Hepatocyte (in vitro differentiated cells): ENCODE measurements around the gene PLEKHG7.

Experiments used
- EZH2 ChIP-seq: fragments of 200-600 bp; sonication (generic); IDR thresholded peaks from 2 replicates; pipeline ENCODE4 v1.6.1; 2016; ENCODE audit warnings: antibody characterized with exemption, mild to moderate bottlenecking, borderline replicate concordance
- EZH2phosphoT487 ChIP-seq: fragments of 200-600 bp; sonication (generic); IDR thresholded peaks from one replicate; pipeline ENCODE4 v1.6.1; 2018; ENCODE audit warnings: antibody characterized with exemption, mild to moderate bottlenecking, low read depth, moderate library complexity; ENCODE audit not compliant: unreplicated experiment, severe bottlenecking
- TF ChIP-seq, protein P1 (sequence below): fragments of 200-600 bp; sonication (generic); IDR thresholded peaks from 2 replicates; pipeline ENCODE4 v1.5.1; 2016; ENCODE audit warnings: antibody characterized with exemption, mild to moderate bottlenecking; ENCODE audit not compliant: poor library complexity

DNA sequence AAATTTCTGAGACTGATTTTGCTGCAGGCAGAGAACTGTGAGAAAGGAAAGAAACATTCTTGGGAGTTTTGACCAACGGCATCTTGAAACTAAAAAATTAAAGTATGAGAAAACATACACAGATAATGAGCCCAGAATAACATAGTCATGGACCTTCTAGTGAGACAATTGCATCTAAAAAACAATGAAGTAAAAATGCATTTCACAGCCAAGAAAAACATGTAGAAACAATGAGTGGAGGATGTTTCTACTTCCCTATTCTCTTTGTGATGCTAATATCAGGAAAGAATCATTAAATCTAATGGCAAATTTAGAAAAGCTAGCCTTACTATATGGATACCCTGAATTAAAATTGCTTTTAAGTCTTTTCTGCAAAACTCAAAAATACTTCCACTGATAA, 12.2 kb upstream of the PLEKHG7 start:
- TF ChIP-seq, protein P1, sequence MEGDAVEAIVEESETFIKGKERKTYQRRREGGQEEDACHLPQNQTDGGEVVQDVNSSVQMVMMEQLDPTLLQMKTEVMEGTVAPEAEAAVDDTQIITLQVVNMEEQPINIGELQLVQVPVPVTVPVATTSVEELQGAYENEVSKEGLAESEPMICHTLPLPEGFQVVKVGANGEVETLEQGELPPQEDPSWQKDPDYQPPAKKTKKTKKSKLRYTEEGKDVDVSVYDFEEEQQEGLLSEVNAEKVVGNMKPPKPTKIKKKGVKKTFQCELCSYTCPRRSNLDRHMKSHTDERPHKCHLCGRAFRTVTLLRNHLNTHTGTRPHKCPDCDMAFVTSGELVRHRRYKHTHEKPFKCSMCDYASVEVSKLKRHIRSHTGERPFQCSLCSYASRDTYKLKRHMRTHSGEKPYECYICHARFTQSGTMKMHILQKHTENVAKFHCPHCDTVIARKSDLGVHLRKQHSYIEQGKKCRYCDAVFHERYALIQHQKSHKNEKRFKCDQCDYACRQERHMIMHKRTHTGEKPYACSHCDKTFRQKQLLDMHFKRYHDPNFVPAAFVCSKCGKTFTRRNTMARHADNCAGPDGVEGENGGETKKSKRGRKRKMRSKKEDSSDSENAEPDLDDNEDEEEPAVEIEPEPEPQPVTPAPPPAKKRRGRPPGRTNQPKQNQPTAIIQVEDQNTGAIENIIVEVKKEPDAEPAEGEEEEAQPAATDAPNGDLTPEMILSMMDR: no peak
- TF ChIP-seq EZH2 (no peak), EZH2phosphoT487 (no peak)
